ENCODE data around the gene MSL2. TPM values are rescaled to one million over a fixed set of nuclear protein-coding genes. Genes with fewer than 3 reads are reported as not detected.

The MSL2 gene
- total and polyA plus RNA-seq, 2 of the 8 experiments (the other 6 are each of a cell fraction or from before 2014, with no cell fraction given): 9.1 to 41.8 TPM

DNA sequence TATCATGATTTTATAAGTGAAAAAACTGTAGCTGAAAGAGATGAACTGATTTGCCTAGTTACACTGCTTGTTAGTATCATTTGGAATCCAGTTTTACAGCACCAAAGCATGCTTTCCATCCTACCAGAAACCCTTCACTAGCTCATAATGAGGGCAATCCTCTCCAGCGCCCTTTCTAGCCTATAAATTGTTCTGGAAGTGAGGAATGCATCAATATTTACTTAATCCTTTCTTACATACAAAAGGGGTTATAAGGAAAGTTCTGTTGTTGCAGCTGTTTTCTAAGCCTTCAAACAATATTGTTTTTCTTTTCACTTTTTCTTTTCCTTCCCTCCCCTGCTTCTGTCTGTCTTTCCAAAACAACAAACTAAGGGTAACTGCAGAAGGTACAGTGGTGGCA, 43.0 kb upstream of the MSL2 start (continued):
- TF ChIP-seq, protein P1, sequence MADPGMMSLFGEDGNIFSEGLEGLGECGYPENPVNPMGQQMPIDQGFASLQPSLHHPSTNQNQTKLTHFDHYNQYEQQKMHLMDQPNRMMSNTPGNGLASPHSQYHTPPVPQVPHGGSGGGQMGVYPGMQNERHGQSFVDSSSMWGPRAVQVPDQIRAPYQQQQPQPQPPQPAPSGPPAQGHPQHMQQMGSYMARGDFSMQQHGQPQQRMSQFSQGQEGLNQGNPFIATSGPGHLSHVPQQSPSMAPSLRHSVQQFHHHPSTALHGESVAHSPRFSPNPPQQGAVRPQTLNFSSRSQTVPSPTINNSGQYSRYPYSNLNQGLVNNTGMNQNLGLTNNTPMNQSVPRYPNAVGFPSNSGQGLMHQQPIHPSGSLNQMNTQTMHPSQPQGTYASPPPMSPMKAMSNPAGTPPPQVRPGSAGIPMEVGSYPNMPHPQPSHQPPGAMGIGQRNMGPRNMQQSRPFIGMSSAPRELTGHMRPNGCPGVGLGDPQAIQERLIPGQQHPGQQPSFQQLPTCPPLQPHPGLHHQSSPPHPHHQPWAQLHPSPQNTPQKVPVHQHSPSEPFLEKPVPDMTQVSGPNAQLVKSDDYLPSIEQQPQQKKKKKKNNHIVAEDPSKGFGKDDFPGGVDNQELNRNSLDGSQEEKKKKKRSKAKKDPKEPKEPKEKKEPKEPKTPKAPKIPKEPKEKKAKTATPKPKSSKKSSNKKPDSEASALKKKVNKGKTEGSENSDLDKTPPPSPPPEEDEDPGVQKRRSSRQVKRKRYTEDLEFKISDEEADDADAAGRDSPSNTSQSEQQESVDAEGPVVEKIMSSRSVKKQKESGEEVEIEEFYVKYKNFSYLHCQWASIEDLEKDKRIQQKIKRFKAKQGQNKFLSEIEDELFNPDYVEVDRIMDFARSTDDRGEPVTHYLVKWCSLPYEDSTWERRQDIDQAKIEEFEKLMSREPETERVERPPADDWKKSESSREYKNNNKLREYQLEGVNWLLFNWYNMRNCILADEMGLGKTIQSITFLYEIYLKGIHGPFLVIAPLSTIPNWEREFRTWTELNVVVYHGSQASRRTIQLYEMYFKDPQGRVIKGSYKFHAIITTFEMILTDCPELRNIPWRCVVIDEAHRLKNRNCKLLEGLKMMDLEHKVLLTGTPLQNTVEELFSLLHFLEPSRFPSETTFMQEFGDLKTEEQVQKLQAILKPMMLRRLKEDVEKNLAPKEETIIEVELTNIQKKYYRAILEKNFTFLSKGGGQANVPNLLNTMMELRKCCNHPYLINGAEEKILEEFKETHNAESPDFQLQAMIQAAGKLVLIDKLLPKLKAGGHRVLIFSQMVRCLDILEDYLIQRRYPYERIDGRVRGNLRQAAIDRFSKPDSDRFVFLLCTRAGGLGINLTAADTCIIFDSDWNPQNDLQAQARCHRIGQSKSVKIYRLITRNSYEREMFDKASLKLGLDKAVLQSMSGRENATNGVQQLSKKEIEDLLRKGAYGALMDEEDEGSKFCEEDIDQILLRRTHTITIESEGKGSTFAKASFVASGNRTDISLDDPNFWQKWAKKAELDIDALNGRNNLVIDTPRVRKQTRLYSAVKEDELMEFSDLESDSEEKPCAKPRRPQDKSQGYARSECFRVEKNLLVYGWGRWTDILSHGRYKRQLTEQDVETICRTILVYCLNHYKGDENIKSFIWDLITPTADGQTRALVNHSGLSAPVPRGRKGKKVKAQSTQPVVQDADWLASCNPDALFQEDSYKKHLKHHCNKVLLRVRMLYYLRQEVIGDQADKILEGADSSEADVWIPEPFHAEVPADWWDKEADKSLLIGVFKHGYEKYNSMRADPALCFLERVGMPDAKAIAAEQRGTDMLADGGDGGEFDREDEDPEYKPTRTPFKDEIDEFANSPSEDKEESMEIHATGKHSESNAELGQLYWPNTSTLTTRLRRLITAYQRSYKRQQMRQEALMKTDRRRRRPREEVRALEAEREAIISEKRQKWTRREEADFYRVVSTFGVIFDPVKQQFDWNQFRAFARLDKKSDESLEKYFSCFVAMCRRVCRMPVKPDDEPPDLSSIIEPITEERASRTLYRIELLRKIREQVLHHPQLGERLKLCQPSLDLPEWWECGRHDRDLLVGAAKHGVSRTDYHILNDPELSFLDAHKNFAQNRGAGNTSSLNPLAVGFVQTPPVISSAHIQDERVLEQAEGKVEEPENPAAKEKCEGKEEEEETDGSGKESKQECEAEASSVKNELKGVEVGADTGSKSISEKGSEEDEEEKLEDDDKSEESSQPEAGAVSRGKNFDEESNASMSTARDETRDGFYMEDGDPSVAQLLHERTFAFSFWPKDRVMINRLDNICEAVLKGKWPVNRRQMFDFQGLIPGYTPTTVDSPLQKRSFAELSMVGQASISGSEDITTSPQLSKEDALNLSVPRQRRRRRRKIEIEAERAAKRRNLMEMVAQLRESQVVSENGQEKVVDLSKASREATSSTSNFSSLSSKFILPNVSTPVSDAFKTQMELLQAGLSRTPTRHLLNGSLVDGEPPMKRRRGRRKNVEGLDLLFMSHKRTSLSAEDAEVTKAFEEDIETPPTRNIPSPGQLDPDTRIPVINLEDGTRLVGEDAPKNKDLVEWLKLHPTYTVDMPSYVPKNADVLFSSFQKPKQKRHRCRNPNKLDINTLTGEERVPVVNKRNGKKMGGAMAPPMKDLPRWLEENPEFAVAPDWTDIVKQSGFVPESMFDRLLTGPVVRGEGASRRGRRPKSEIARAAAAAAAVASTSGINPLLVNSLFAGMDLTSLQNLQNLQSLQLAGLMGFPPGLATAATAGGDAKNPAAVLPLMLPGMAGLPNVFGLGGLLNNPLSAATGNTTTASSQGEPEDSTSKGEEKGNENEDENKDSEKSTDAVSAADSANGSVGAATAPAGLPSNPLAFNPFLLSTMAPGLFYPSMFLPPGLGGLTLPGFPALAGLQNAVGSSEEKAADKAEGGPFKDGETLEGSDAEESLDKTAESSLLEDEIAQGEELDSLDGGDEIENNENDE (IDR thresholded peaks at IDR 0.05; ENCODE audit: insufficient replicate concordance, low read length): no peak
- TF ChIP-seq RBBP5 (IDR thresholded peaks at IDR 0.05; ENCODE audit: borderline replicate concordance, low read depth, low read length): no peak
- no peak for TF ChIP-seq CEBPB (IDR thresholded peaks at IDR 0.05; ENCODE audit: low read depth, low read length)
- TF ChIP-seq CHD2 (IDR thresholded peaks at IDR 0.05; ENCODE audit: low read length): no peak
- TF ChIP-seq POU5F1 (IDR thresholded peaks at IDR 0.05; ENCODE audit: low read depth, low read length): no peak
- no peak for TF ChIP-seq BCL11A (IDR thresholded peaks at IDR 0.05; ENCODE audit: low read depth in 2 of 2, low read length in 2 of 2)
- TF ChIP-seq BRCA1 (IDR thresholded peaks at IDR 0.05; ENCODE audit: low read depth, low read length): no peak
- no peak for TF ChIP-seq SIN3A (conservative IDR thresholded peaks at IDR 0.05 in 1 of 2, IDR thresholded peaks at IDR 0.05 in 1 of 2; ENCODE audit: low read depth in 1 of 2, low read length in 2 of 2)
